K562 (cell line): ENCODE measurements around the gene ZKSCAN1. TPM values are rescaled to one million over a fixed set of nuclear protein-coding genes. Genes with fewer than 3 reads are reported as not detected.

Experiments
- ARID2 ChIP-seq: fragments of 450-650 bp; IDR thresholded peaks from 2 replicates; pipeline ENCODE4 v1.6.1; 2017; ENCODE audit warnings: antibody characterized with exemption, mild to moderate bottlenecking
- BRD9 ChIP-seq: fragments of 450-650 bp; IDR thresholded peaks from 2 replicates; pipeline ENCODE4 v1.6.1; 2018; ENCODE audit warnings: low read depth; ENCODE audit not compliant: partially characterized antibody
- CBX1 ChIP-seq: sonication (generic); IDR thresholded peaks from 2 replicates; pipeline ENCODE4 v1.6.1; 2016; ENCODE audit warnings: antibody characterized with exemption, low read depth, mild to moderate bottlenecking
- CEBPG ChIP-seq, 3 experiments: fragments of 200-800 bp in 1 of 3; sonication (Bioruptor generic) in 1 of 3; sonication (generic) in 1 of 3; formaldehyde crosslinking in 1 of 3; IDR thresholded peaks in 2 of 3; conservative IDR thresholded peaks in 1 of 3; 2 replicates each; pipeline versions ENCODE4 v1.6.1 to v1.8.0; 2016 to 2022; ENCODE audit warnings: missing compliant biosample characterization in 2 of 3, missing genetic modification characterization in 2 of 3, mild to moderate bottlenecking in 1 of 3, missing genetic modification reagents in 1 of 3
- FOSL1 ChIP-seq: fragments of 200-800 bp; sonication (Bioruptor generic); conservative IDR thresholded peaks from 2 replicates; pipeline ENCODE4 v1.6.1; 2016; ENCODE audit warnings: missing genetic modification characterization, missing compliant biosample characterization
- FOXK2 ChIP-seq, 2 experiments: fragments of 450-650 bp; IDR thresholded peaks in 1 of 2; conservative IDR thresholded peaks in 1 of 2; 2 replicates each; pipeline ENCODE4 v1.6.1; 2016; ENCODE audit warnings: low read depth in 2 of 2, mild to moderate bottlenecking in 1 of 2
- FOXM1 ChIP-seq, 2 experiments: fragments of 450-650 bp in 1 of 2; sonication (generic) in 1 of 2; formaldehyde crosslinking in 1 of 2; IDR thresholded peaks; 2 replicates each; pipeline versions ENCODE4 v1.6.1 to v1.9.0; 2017 to 2022; ENCODE audit warnings: low read depth in 2 of 2, mild to moderate bottlenecking in 2 of 2, missing genetic modification reagents in 1 of 2, moderate library complexity in 1 of 2
- KDM5B ChIP-seq: fragments of 200-600 bp; sonication (generic); IDR thresholded peaks from 2 replicates; pipeline ENCODE4 v1.6.1; 2012; ENCODE audit warnings: low read depth, mild to moderate bottlenecking, moderate library complexity, low read length, control low read depth, inconsistent platforms; ENCODE audit not compliant: insufficient replicate concordance
- MTF1 ChIP-seq: fragments of 250-450 bp; sonication (Bioruptor Pico); IDR thresholded peaks from 2 replicates; pipeline ENCODE4 v1.9.0; 2021; ENCODE audit warnings: moderate library complexity, mild to moderate bottlenecking, inconsistent platforms, borderline replicate concordance
- NFE2 ChIP-seq: IDR thresholded peaks from 2 replicates; pipeline ENCODE4 v1.6.1; 2014; ENCODE audit warnings: antibody characterized with exemption, low read depth
- NR1H2 ChIP-seq: sonication (generic); formaldehyde crosslinking; IDR thresholded peaks from 2 replicates; pipeline ENCODE4 v1.4.0; 2020; ENCODE audit warnings: mild to moderate bottlenecking, missing genetic modification reagents
- NR2F6 ChIP-seq: fragments of 450-650 bp; formaldehyde crosslinking; IDR thresholded peaks from 2 replicates; pipeline ENCODE4 v1.4.0; 2020; ENCODE audit warnings: mild to moderate bottlenecking
- NUFIP1 ChIP-seq: fragments of 450-650 bp; IDR thresholded peaks from 2 replicates; pipeline ENCODE4 v1.6.1; 2018; ENCODE audit not compliant: partially characterized antibody
- PHB ChIP-seq: fragments of 250-450 bp; sonication (Bioruptor Pico); IDR thresholded peaks from 2 replicates; pipeline ENCODE4 v1.5.0; 2021
- PRDM10 ChIP-seq: fragments of 450-650 bp; IDR thresholded peaks from 2 replicates; pipeline ENCODE4 v1.6.1; 2018; ENCODE audit not compliant: partially characterized antibody
- PRPF4 ChIP-seq: fragments of 200-400 bp; formaldehyde crosslinking; IDR thresholded peaks from one replicate; pipeline ENCODE4 v1.6.1; 2017; ENCODE audit warnings: low read length, low read depth, mild to moderate bottlenecking; ENCODE audit not compliant: insufficient read depth, poor library complexity, severe bottlenecking
- RHOXF2B ChIP-seq: fragments of 250-450 bp; sonication (Bioruptor Pico); conservative IDR thresholded peaks from 2 replicates; pipeline ENCODE4 v1.5.1; 2021
- SMAD1 ChIP-seq: fragments of 150-350 bp; IDR thresholded peaks from 2 replicates; pipeline ENCODE4 v1.6.1; 2014; ENCODE audit warnings: low read length, low read depth; ENCODE audit not compliant: partially characterized antibody
- SMARCA5 ChIP-seq: fragments of 450-650 bp; IDR thresholded peaks from 2 replicates; pipeline ENCODE4 v1.6.1; 2016
- SNIP1 ChIP-seq: fragments of 450-650 bp; IDR thresholded peaks from 2 replicates; pipeline ENCODE4 v1.7.1; 2017; ENCODE audit warnings: low read depth, mild to moderate bottlenecking
- STAG1 ChIP-seq: sonication (generic); formaldehyde crosslinking; IDR thresholded peaks from 2 replicates; pipeline ENCODE4 v1.5.0; 2020; ENCODE audit warnings: missing genetic modification reagents, borderline replicate concordance
- TCF7 ChIP-seq: sonication (generic); IDR thresholded peaks from 2 replicates; pipeline ENCODE4 v1.6.1; 2016; ENCODE audit warnings: antibody characterized with exemption, borderline replicate concordance
- ZNF766 ChIP-seq: fragments of 200-800 bp; sonication (Bioruptor generic); conservative IDR thresholded peaks from 2 replicates; pipeline ENCODE4 v1.6.1; 2016; ENCODE audit warnings: missing genetic modification characterization, missing compliant biosample characterization
- polyA plus RNA-seq, 8 experiments: library from polyadenylated mRNA; depleted of rRNA in 4 of 8; stranded (reverse) in 5 of 8; unstranded in 3 of 8; fragments of >200 nt; fragmentation: Nextera tagmentation in 2 of 8; fragmentation: Illumina TruSeq in 1 of 8; extraction: Ambion mirVana in 2 of 8; extraction: Trizol in 1 of 8; gene quantifications; 2 replicates each; pipeline versions ENCODE4 v1.2.1 to v1.2.3, GENCODE V29; 2011 to 2014; ENCODE audit warnings: inconsistent platforms in 1 of 8, missing spikeins in 1 of 8
- total RNA-seq, 7 experiments: library from RNA; depleted of rRNA in 6 of 7; stranded (reverse); fragments of >200 nt in 6 of 7; fragmentation: Illumina TruSeq in 2 of 7; extraction: Trizol in 2 of 7; gene quantifications; 2 replicates each; pipeline versions ENCODE4 v1.2.1 to v1.2.3, GENCODE V29; 2011 to 2021; ENCODE audit warnings: low replicate concordance in 1 of 7

The ZKSCAN1 gene
- total and polyA plus RNA-seq, 9 of the 15 experiments (the other 6 are each of a cell fraction or from before 2014, with no cell fraction given), result 5.3 to 43.0 (median 23.2) TPM

GRCh38 chr7:100081535-100082102 lies 66.2 kb downstream of the ZKSCAN1 start, which contains the start of gene ZNF3 (continued):
- TF ChIP-seq KDM5B (no peak), PRDM10 (peak; percentile 62), CEBPG (CRISPR knock-in tag; IDR thresholded peaks at IDR 0.05) (no peak), CEBPG (tag; conservative IDR thresholded peaks at IDR 0.05 in 1 of 2, IDR thresholded peaks at IDR 0.05 in 1 of 2) (no peak), NR1H2 (peak; percentile 77), SNIP1 (peak; percentile 95), SMARCA5 (no peak), PHB (CRISPR knock-in tag) (0 out of 2 replicates have a peak, but pooled peaks have one; percentile 57), STAG1 (CRISPR knock-in tag) (peak; percentile 48; the same call in 1 of the 2 replicates), NFE2 (peak; percentile 99), NR2F6 (CRISPR knock-in tag) (no peak), FOXK2 (conservative IDR thresholded peaks at IDR 0.05 in 1 of 2, IDR thresholded peaks at IDR 0.05 in 1 of 2; ENCODE audit: low read depth in 2 of 2) (peak; percentile 75 to 78; a peak in 3 of 4 replicates), MTF1 (CRISPR knock-in tag) (no peak), FOXM1 (IDR thresholded peaks at IDR 0.05; ENCODE audit: low read depth) (0 out of 2 replicates have a peak, but pooled peaks have one; percentile 15), FOXM1 (CRISPR knock-in tag; IDR thresholded peaks at IDR 0.05; ENCODE audit: low read depth) (no peak), ZNF766 (CRISPR knock-in tag) (no peak), BRD9 (no peak), RHOXF2B (CRISPR knock-in tag) (no peak), NUFIP1 (no peak), CBX1 (peak; percentile 86), FOSL1 (tag) (peak; percentile 94), ARID2 (no peak), TCF7 (peak; percentile 68), SMAD1 (no peak), PRPF4 (peak; percentile 34)
